K562 (cell line): Measurements from ENCODE around the gene ST6GALNAC1. TPM values are rescaled to one million over a fixed set of nuclear protein-coding genes. Genes with fewer than 3 reads are reported as not detected.

Experiments
- ATAC-seq: fragments of 200-7000 bp; cut with Tn5 transposase; 3 replicates; pipeline ENCODE4 v1.9.1; 2020; ENCODE audit warnings: moderate library complexity
- BruUV-seq: library from RNA; stranded (reverse); fragments of 400-500 nt; replicated peaks from 2 replicates; lab custom pipeline; 2021; lab: Mats Ljungman, UMichigan
- CTCF ChIA-PET: fragments of 300-600 bp; formaldehyde crosslinking; extraction: SDS; loops from one replicate; lab custom pipeline; 2021; ENCODE audit warnings: low intra/inter-chr PET ratio; lab: Yijun Ruan, JAX
- POLR2A ChIA-PET: fragments of 300-600, 350-650 bp; sonication (Branson Sonifier 250); formaldehyde crosslinking; extraction: SDS; loops from one replicate; lab custom pipeline; 2021; ENCODE audit warnings: antibody characterized with exemption, inconsistent platforms; lab: Yijun Ruan, JAX
- DNase-seq, 4 experiments: peaks; one replicate each; pipeline versions ENCODE4 v3.0.0 to v3.0.0-alpha.2; 2011 to 2018; ENCODE audit warnings: low spot score in 3 of 4, mixed read lengths in 3 of 4; ENCODE audit errors: extremely low read depth in 1 of 4
- FAIRE-seq: peaks from 2 replicates; lab custom pipeline; 2011; peaks lifted over from hg19 to GRCh38; lab: Jason Lieb, UNC
- H2AFZ ChIP-seq: 2 replicates; pipeline ENCODE4 v1.6.0; 2011; ENCODE audit warnings: low read depth, low read length, control low read depth, inconsistent platforms
- H3K27ac ChIP-seq: fragments of 200-600 bp; 3 replicates; pipeline ENCODE4 v1.8.0; 2011; ENCODE audit warnings: low read depth, mild to moderate bottlenecking, control low read depth, inconsistent platforms, low read length, moderate library complexity, mixed read lengths; ENCODE audit errors: extremely low read depth
- H3K27me3 ChIP-seq, 2 experiments: fragments of 300-600 bp in 1 of 2; 2 replicates in 1 of 2; 3 replicates in 1 of 2; pipeline versions ENCODE4 v1.6.0 to v1.8.0; 2011; ENCODE audit warnings: inconsistent platforms in 2 of 2, low read length in 2 of 2, mild to moderate bottlenecking in 1 of 2, mixed read lengths in 1 of 2, moderate library complexity in 1 of 2; ENCODE audit not compliant: control insufficient read depth in 2 of 2, insufficient read depth in 2 of 2
- H3K36me3 ChIP-seq: fragments of 300-600 bp; 3 replicates; pipeline ENCODE4 v1.8.0; 2011; ENCODE audit warnings: mild to moderate bottlenecking, low read length, inconsistent platforms; ENCODE audit not compliant: control insufficient read depth, insufficient read depth
- H3K4me1 ChIP-seq, 2 experiments: fragments of 200-600 bp in 1 of 2; replicated peaks in 1 of 2; 2 replicates in 1 of 2; 3 replicates in 1 of 2; pipeline versions ENCODE4 v1.5.1 to v1.8.0; 2011; ENCODE audit warnings: inconsistent platforms in 2 of 2, low read length in 2 of 2, mild to moderate bottlenecking in 1 of 2, mixed read lengths in 1 of 2, moderate library complexity in 1 of 2; ENCODE audit not compliant: control insufficient read depth in 2 of 2, insufficient read depth in 2 of 2
- H3K4me2 ChIP-seq: 2 replicates; pipeline ENCODE4 v1.6.1; 2011; ENCODE audit warnings: low read length, control low read depth, inconsistent platforms, mixed read lengths; ENCODE audit not compliant: insufficient read depth
- H3K4me3 ChIP-seq: fragments of 200-600 bp; sonication (generic), shearing (Covaris generic); 2 replicates; pipeline ENCODE4 v1.5.1; 2016; ENCODE audit warnings: control low read depth, inconsistent platforms
- H3K79me2 ChIP-seq: fragments of 200-600 bp; 3 replicates; pipeline ENCODE4 v1.8.0; 2011; ENCODE audit warnings: low read length, inconsistent platforms; ENCODE audit not compliant: control insufficient read depth, insufficient read depth
- H3K9ac ChIP-seq, 2 experiments: 2 replicates each; pipeline versions ENCODE4 v1.6.0 to v1.6.1; 2011; ENCODE audit warnings: low read depth in 2 of 2, low read length in 2 of 2, control low read depth in 1 of 2, inconsistent platforms in 1 of 2, mild to moderate bottlenecking in 1 of 2, mixed read lengths in 1 of 2; ENCODE audit not compliant: insufficient read depth in 1 of 2
- H3K9me1 ChIP-seq: one replicate; pipeline ENCODE4 v1.6.0; 2011; ENCODE audit warnings: inconsistent platforms, mild to moderate bottlenecking, low read length, moderate library complexity; ENCODE audit not compliant: control insufficient read depth, insufficient read depth
- H3K9me3 ChIP-seq: replicated peaks from 2 replicates; pipeline ENCODE4 v1.5.1; 2011; ENCODE audit warnings: low read depth, low read length, inconsistent platforms; ENCODE audit not compliant: control insufficient read depth, insufficient read depth
- H4K20me1 ChIP-seq: replicated peaks from 2 replicates; pipeline ENCODE4 v1.6.1; 2011; ENCODE audit warnings: low read length, inconsistent platforms, mixed read lengths; ENCODE audit not compliant: control insufficient read depth, insufficient read depth
- ELF2 ChIP-seq: fragments of 250-450 bp; sonication (Bioruptor Pico); IDR thresholded peaks from 2 replicates; pipeline ENCODE4 v1.5.0; 2021; ENCODE audit warnings: mild to moderate bottlenecking
- FOXJ3 ChIP-seq: sonication (generic); formaldehyde crosslinking; IDR thresholded peaks from 2 replicates; pipeline ENCODE4 v1.4.0; 2020; ENCODE audit warnings: mild to moderate bottlenecking, missing genetic modification reagents
- POLR2G ChIP-seq: fragments of 200-400 bp; formaldehyde crosslinking; IDR thresholded peaks from 2 replicates; pipeline ENCODE4 v1.6.1; 2017; ENCODE audit warnings: low read depth, mild to moderate bottlenecking, antibody characterized with exemption, low read length, moderate library complexity
- RAD21 ChIP-seq, 2 experiments: fragments of 250-450 bp in 1 of 2; fragments of 450-650 bp in 1 of 2; sonication (Bioruptor Pico) in 1 of 2; formaldehyde crosslinking in 1 of 2; IDR thresholded peaks in 1 of 2; conservative IDR thresholded peaks in 1 of 2; 2 replicates each; pipeline versions ENCODE4 v1.4.0 to v1.8.0; 2020 to 2022; ENCODE audit warnings: mild to moderate bottlenecking in 2 of 2, moderate library complexity in 1 of 2
- ZNF431 ChIP-seq: sonication (generic); formaldehyde crosslinking; IDR thresholded peaks from 2 replicates; pipeline ENCODE4 v1.8.0; 2022; ENCODE audit warnings: mild to moderate bottlenecking, missing genetic modification reagents
- WGBS: fragments of 100-300 bp; shearing (Covaris generic); methylation state at CpG from one replicate; pipeline ENCODE4 v1.1.6; 2016; ENCODE audit warnings: low coverage, mixed read lengths; ENCODE audit not compliant: insufficient coverage; ENCODE audit errors: missing lambda C conversion rate; 5-methylcytosine and 5-hydroxymethylcytosine counted together
- in situ Hi-C: fragments of 300-500 bp; cut with MboI; formaldehyde crosslinking; loops from 4 replicates; pipeline ENCODE4 v1.15.0; 2018; ENCODE audit warnings: inconsistent platforms, mixed read lengths
- intact Hi-C: fragments of 100-400 bp; cut with micrococcal nuclease; formaldehyde crosslinking; loops from 2 replicates; pipeline ENCODE4 v1.14.2; 2022
- polyA plus RNA-seq, 8 experiments: library from polyadenylated mRNA; depleted of rRNA in 4 of 8; stranded (reverse) in 5 of 8; unstranded in 3 of 8; fragments of >200 nt; fragmentation: Nextera tagmentation in 2 of 8; fragmentation: Illumina TruSeq in 1 of 8; extraction: Ambion mirVana in 2 of 8; extraction: Trizol in 1 of 8; gene quantifications; 2 replicates each; pipeline versions ENCODE4 v1.2.1 to v1.2.3, GENCODE V29; 2011 to 2014; ENCODE audit warnings: inconsistent platforms in 1 of 8, missing spikeins in 1 of 8
- total RNA-seq, 7 experiments: library from RNA; depleted of rRNA in 6 of 7; stranded (reverse); fragments of >200 nt in 6 of 7; fragmentation: Illumina TruSeq in 2 of 7; extraction: Trizol in 2 of 7; gene quantifications; 2 replicates each; pipeline versions ENCODE4 v1.2.1 to v1.2.3, GENCODE V29; 2011 to 2021; ENCODE audit warnings: low replicate concordance in 1 of 7
- TF ChIP-seq, protein P1 (sequence below): fragments of 450-650 bp; IDR thresholded peaks from 2 replicates; pipeline ENCODE4 v1.6.1; 2016
- TF ChIP-seq, protein P2 (sequence below), 2 experiments: fragments of 450-650 bp; formaldehyde crosslinking in 1 of 2; IDR thresholded peaks; 2 replicates each; pipeline versions ENCODE4 v1.4.0 to v1.6.1; 2014 to 2020; ENCODE audit warnings: mild to moderate bottlenecking in 2 of 2, borderline replicate concordance in 1 of 2, low read depth in 1 of 2
- TF ChIP-seq, protein P3 (sequence below), 3 experiments: IDR thresholded peaks in 2 of 3; conservative IDR thresholded peaks in 1 of 3; 2 replicates each; pipeline ENCODE4 v1.5.1; 2011 to 2012; ENCODE audit warnings: low read length in 3 of 3, mild to moderate bottlenecking in 3 of 3, control low read depth in 2 of 3, improper control_type of control experiment in 1 of 3, inconsistent platforms in 1 of 3, low read depth in 1 of 3, mixed read lengths in 1 of 3, moderate library complexity in 1 of 3; ENCODE audit not compliant: insufficient read depth in 2 of 3

ST6GALNAC1 gene
- total and polyA plus RNA-seq, 9 of the 15 experiments (the other 6 are each of a cell fraction or from before 2014, with no cell fraction given): 20.6 to 68.4 (median 50.5) TPM

DNA sequence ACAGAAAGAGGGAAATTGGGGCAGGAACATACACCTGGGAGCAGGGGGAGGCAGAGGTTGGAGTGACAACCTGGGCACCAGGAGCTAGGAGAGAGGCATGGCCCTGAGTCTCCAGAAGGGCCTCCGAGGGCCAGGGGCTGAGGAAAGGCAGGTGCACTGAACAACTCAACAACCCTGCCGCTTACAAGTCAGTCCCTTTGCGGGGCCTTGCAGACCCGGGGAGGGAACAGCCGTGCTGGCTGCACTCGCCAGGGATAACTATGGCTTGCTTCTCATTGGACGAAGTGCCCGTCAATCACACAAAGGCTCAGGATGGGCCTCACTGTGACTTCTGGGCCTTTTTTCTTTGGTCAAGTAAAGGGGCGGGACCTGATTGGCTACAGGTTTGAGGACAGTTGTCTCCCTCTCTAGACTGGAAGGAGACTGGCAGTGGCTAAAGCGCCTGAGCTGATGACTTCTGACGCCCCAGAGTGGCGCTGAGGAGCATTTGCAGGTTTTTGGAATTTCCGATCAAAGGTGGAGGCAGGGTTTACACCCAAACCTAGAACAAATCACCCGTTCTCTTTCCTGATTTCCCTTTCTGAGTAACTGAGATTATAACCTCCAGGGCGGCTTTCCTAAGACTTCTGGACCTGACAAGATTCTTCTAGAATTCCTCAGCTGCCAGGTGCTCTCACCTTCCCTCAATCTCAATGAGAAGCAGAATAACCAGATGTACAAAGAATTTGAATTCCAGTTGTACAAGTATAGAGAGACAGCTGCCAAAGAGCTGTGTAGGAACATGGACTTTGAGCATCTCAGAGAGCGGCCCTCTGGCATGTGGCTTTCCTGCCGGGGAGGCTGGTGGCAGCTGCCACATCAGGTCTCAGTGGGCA is 30.3 kb downstream of the ST6GALNAC1 start:
- H3K4me1 ChIP-seq: peaks cover 3 to 11% of the 10 kb centered on the region in 2 experiments; a peak in 4 of 5 replicates
- H3K27me3 ChIP-seq: no peaks in the 10 kb centered on the region
- in situ Hi-C loops (no loop called here), intact Hi-C loops (no loop called here)
- CTCF ChIA-PET: no interaction called here
- ATAC-seq: peak; percentile 87
- no peak overlapping the region for H3K4me3 ChIP-seq
- no peak overlapping the region for H3K4me2 ChIP-seq
- no peak overlapping the region for H3K27ac ChIP-seq
- no peaks in the 10 kb centered on the region for H3K79me2 ChIP-seq
- no peaks in the 10 kb centered on the region for H3K9me1 ChIP-seq
- peaks cover 6% of the 10 kb centered on the region for H3K9me3 ChIP-seq
- 69% methylated on average over 15 of the region's 17 CpGs for WGBS
- no peaks in the 10 kb centered on the region for H4K20me1 ChIP-seq
- no peaks in the 10 kb centered on the region for H3K36me3 ChIP-seq
- POLR2A ChIA-PET: interaction anchor here (0.6 to 4.1 kb wide), 13 partner anchors 9 to 662 kb away, joined by 3 to 33 read pairs (median 4); no protein-coding TSS in a partner anchor
- FAIRE-seq: peak; percentile 49
- BruUV-seq: no TSS peak
- no peak overlapping the region for H2AFZ ChIP-seq
- no peak overlapping the region for H3K9ac ChIP-seq
- DNase-seq: peak; percentile 51 to 67 (median 61)
- TF ChIP-seq, protein P1, sequence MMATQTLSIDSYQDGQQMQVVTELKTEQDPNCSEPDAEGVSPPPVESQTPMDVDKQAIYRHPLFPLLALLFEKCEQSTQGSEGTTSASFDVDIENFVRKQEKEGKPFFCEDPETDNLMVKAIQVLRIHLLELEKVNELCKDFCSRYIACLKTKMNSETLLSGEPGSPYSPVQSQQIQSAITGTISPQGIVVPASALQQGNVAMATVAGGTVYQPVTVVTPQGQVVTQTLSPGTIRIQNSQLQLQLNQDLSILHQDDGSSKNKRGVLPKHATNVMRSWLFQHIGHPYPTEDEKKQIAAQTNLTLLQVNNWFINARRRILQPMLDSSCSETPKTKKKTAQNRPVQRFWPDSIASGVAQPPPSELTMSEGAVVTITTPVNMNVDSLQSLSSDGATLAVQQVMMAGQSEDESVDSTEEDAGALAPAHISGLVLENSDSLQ: peak; percentile 96
- TF ChIP-seq, protein P2, sequence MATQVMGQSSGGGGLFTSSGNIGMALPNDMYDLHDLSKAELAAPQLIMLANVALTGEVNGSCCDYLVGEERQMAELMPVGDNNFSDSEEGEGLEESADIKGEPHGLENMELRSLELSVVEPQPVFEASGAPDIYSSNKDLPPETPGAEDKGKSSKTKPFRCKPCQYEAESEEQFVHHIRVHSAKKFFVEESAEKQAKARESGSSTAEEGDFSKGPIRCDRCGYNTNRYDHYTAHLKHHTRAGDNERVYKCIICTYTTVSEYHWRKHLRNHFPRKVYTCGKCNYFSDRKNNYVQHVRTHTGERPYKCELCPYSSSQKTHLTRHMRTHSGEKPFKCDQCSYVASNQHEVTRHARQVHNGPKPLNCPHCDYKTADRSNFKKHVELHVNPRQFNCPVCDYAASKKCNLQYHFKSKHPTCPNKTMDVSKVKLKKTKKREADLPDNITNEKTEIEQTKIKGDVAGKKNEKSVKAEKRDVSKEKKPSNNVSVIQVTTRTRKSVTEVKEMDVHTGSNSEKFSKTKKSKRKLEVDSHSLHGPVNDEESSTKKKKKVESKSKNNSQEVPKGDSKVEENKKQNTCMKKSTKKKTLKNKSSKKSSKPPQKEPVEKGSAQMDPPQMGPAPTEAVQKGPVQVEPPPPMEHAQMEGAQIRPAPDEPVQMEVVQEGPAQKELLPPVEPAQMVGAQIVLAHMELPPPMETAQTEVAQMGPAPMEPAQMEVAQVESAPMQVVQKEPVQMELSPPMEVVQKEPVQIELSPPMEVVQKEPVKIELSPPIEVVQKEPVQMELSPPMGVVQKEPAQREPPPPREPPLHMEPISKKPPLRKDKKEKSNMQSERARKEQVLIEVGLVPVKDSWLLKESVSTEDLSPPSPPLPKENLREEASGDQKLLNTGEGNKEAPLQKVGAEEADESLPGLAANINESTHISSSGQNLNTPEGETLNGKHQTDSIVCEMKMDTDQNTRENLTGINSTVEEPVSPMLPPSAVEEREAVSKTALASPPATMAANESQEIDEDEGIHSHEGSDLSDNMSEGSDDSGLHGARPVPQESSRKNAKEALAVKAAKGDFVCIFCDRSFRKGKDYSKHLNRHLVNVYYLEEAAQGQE (IDR thresholded peaks at IDR 0.05; ENCODE audit: borderline replicate concordance): peak; percentile 49; the same call in 1 of the 2 replicates
- TF ChIP-seq, protein P2 (CRISPR knock-in tag; IDR thresholded peaks at IDR 0.05; ENCODE audit: low read depth): no peak
- TF ChIP-seq, protein P3, sequence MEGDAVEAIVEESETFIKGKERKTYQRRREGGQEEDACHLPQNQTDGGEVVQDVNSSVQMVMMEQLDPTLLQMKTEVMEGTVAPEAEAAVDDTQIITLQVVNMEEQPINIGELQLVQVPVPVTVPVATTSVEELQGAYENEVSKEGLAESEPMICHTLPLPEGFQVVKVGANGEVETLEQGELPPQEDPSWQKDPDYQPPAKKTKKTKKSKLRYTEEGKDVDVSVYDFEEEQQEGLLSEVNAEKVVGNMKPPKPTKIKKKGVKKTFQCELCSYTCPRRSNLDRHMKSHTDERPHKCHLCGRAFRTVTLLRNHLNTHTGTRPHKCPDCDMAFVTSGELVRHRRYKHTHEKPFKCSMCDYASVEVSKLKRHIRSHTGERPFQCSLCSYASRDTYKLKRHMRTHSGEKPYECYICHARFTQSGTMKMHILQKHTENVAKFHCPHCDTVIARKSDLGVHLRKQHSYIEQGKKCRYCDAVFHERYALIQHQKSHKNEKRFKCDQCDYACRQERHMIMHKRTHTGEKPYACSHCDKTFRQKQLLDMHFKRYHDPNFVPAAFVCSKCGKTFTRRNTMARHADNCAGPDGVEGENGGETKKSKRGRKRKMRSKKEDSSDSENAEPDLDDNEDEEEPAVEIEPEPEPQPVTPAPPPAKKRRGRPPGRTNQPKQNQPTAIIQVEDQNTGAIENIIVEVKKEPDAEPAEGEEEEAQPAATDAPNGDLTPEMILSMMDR (IDR thresholded peaks at IDR 0.05 in 2 of 3, conservative IDR thresholded peaks at IDR 0.05 in 1 of 3; ENCODE audit: insufficient read depth in 2 of 3, low read depth in 1 of 3, low read length in 3 of 3): peak; percentile 28 to 92 (median 78); a peak in 5 of 6 replicates
- TF ChIP-seq RAD21 (CRISPR knock-in tag; conservative IDR thresholded peaks at IDR 0.05 in 1 of 2, IDR thresholded peaks at IDR 0.05 in 1 of 2): peak in 1 of 2 experiments; percentile 55; a peak in 2 of 4 replicates
- TF ChIP-seq ZNF431 (CRISPR knock-in tag): no peak
- TF ChIP-seq ELF2 (CRISPR knock-in tag): no peak
- TF ChIP-seq POLR2G: peak; percentile 51; the same call in 1 of the 2 replicates
- TF ChIP-seq FOXJ3 (CRISPR knock-in tag): no peak
